ENCODE data around the gene VAV2.

DNA sequence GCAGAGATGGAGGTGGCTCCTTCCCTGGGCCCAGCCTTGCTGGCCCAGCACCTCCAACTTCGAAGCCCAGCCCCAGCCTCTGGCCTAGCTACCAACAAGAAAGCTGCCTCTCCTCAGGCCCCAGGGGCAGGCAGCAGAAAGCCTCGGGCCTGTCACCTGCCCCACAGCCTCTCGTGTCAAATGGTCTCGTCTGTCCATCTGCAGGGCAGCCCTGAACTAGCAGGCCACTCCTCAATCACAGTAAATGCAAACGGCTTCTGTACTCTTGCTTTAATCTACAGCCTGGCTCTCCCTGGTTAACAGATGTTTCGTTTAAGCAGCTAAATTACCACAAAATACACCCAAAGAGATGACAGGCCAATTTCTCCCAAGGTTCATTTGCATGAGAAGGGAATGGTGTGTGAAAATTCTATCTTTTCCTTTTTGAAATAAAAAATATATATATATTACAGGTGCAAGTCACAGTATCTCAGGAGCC is 21.5 kb downstream of the VAV2 start:
- TF ChIP-seq POLR2AphosphoS5 (IDR thresholded peaks at IDR 0.05; ENCODE audit: low read depth) = no peak
- TF ChIP-seq, protein P1, sequence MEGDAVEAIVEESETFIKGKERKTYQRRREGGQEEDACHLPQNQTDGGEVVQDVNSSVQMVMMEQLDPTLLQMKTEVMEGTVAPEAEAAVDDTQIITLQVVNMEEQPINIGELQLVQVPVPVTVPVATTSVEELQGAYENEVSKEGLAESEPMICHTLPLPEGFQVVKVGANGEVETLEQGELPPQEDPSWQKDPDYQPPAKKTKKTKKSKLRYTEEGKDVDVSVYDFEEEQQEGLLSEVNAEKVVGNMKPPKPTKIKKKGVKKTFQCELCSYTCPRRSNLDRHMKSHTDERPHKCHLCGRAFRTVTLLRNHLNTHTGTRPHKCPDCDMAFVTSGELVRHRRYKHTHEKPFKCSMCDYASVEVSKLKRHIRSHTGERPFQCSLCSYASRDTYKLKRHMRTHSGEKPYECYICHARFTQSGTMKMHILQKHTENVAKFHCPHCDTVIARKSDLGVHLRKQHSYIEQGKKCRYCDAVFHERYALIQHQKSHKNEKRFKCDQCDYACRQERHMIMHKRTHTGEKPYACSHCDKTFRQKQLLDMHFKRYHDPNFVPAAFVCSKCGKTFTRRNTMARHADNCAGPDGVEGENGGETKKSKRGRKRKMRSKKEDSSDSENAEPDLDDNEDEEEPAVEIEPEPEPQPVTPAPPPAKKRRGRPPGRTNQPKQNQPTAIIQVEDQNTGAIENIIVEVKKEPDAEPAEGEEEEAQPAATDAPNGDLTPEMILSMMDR (conservative IDR thresholded peaks at IDR 0.05; ENCODE audit: low read depth in 2 of 2) = no peak
- no peak for TF ChIP-seq EZH2phosphoT487 (IDR thresholded peaks at IDR 0.05; ENCODE audit: unreplicated experiment)
- TF ChIP-seq, protein P2, sequence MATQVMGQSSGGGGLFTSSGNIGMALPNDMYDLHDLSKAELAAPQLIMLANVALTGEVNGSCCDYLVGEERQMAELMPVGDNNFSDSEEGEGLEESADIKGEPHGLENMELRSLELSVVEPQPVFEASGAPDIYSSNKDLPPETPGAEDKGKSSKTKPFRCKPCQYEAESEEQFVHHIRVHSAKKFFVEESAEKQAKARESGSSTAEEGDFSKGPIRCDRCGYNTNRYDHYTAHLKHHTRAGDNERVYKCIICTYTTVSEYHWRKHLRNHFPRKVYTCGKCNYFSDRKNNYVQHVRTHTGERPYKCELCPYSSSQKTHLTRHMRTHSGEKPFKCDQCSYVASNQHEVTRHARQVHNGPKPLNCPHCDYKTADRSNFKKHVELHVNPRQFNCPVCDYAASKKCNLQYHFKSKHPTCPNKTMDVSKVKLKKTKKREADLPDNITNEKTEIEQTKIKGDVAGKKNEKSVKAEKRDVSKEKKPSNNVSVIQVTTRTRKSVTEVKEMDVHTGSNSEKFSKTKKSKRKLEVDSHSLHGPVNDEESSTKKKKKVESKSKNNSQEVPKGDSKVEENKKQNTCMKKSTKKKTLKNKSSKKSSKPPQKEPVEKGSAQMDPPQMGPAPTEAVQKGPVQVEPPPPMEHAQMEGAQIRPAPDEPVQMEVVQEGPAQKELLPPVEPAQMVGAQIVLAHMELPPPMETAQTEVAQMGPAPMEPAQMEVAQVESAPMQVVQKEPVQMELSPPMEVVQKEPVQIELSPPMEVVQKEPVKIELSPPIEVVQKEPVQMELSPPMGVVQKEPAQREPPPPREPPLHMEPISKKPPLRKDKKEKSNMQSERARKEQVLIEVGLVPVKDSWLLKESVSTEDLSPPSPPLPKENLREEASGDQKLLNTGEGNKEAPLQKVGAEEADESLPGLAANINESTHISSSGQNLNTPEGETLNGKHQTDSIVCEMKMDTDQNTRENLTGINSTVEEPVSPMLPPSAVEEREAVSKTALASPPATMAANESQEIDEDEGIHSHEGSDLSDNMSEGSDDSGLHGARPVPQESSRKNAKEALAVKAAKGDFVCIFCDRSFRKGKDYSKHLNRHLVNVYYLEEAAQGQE (IDR thresholded peaks at IDR 0.05; ENCODE audit: unreplicated experiment) = no peak
- TF ChIP-seq, protein P3, sequence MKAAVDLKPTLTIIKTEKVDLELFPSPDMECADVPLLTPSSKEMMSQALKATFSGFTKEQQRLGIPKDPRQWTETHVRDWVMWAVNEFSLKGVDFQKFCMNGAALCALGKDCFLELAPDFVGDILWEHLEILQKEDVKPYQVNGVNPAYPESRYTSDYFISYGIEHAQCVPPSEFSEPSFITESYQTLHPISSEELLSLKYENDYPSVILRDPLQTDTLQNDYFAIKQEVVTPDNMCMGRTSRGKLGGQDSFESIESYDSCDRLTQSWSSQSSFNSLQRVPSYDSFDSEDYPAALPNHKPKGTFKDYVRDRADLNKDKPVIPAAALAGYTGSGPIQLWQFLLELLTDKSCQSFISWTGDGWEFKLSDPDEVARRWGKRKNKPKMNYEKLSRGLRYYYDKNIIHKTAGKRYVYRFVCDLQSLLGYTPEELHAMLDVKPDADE (IDR thresholded peaks at IDR 0.05) = no peak
- TF ChIP-seq CREB1 (CRISPR knock-in tag; IDR thresholded peaks at IDR 0.05; ENCODE audit: low read depth) = no peak
- no peak for TF ChIP-seq EZH2 (IDR thresholded peaks at IDR 0.05; ENCODE audit: low read depth, unreplicated experiment)
- no peak for TF ChIP-seq JUNB (IDR thresholded peaks at IDR 0.05; ENCODE audit: unreplicated experiment)
- TF ChIP-seq, protein P4, sequence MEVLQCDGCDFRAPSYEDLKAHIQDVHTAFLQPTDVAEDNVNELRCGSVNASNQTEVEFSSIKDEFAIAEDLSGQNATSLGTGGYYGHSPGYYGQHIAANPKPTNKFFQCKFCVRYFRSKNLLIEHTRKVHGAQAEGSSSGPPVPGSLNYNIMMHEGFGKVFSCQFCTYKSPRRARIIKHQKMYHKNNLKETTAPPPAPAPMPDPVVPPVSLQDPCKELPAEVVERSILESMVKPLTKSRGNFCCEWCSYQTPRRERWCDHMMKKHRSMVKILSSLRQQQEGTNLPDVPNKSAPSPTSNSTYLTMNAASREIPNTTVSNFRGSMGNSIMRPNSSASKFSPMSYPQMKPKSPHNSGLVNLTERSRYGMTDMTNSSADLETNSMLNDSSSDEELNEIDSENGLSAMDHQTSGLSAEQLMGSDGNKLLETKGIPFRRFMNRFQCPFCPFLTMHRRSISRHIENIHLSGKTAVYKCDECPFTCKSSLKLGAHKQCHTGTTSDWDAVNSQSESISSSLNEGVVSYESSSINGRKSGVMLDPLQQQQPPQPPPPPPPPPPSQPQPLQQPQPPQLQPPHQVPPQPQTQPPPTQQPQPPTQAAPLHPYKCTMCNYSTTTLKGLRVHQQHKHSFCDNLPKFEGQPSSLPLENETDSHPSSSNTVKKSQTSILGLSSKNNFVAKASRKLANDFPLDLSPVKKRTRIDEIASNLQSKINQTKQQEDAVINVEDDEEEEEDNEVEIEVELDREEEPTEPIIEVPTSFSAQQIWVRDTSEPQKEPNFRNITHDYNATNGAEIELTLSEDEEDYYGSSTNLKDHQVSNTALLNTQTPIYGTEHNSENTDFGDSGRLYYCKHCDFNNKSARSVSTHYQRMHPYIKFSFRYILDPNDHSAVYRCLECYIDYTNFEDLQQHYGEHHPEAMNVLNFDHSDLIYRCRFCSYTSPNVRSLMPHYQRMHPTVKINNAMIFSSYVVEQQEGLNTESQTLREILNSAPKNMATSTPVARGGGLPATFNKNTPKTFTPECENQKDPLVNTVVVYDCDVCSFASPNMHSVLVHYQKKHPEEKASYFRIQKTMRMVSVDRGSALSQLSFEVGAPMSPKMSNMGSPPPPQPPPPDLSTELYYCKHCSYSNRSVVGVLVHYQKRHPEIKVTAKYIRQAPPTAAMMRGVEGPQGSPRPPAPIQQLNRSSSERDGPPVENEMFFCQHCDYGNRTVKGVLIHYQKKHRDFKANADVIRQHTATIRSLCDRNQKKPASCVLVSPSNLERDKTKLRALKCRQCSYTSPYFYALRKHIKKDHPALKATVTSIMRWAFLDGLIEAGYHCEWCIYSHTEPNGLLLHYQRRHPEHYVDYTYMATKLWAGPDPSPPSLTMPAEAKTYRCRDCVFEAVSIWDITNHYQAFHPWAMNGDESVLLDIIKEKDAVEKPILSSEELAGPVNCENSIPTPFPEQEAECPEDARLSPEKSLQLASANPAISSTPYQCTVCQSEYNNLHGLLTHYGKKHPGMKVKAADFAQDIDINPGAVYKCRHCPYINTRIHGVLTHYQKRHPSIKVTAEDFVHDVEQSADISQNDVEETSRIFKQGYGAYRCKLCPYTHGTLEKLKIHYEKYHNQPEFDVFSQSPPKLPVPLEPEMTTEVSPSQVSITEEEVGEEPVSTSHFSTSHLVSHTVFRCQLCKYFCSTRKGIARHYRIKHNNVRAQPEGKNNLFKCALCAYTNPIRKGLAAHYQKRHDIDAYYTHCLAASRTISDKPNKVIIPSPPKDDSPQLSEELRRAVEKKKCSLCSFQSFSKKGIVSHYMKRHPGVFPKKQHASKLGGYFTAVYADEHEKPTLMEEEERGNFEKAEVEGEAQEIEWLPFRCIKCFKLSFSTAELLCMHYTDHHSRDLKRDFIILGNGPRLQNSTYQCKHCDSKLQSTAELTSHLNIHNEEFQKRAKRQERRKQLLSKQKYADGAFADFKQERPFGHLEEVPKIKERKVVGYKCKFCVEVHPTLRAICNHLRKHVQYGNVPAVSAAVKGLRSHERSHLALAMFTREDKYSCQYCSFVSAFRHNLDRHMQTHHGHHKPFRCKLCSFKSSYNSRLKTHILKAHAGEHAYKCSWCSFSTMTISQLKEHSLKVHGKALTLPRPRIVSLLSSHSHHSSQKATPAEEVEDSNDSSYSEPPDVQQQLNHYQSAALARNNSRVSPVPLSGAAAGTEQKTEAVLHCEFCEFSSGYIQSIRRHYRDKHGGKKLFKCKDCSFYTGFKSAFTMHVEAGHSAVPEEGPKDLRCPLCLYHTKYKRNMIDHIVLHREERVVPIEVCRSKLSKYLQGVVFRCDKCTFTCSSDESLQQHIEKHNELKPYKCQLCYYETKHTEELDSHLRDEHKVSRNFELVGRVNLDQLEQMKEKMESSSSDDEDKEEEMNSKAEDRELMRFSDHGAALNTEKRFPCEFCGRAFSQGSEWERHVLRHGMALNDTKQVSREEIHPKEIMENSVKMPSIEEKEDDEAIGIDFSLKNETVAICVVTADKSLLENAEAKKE (CRISPR knock-in tag; IDR thresholded peaks at IDR 0.05) = no peak
- TF ChIP-seq NANOG (IDR thresholded peaks at IDR 0.05; ENCODE audit: borderline replicate concordance) = no peak
- TF ChIP-seq ZNF331 (CRISPR knock-in tag; IDR thresholded peaks at IDR 0.05; ENCODE audit: low read depth) = no peak

All from GM23338 (cell line).